Activated T-cell treated with anti-CD3 and anti-CD28 coated beads for 1 hour (primary cell): ENCODE measurements around the gene TRIM41.
A peak's percentile ranks its signal among the peaks of the same experiment; 100 is the strongest.
"Not testable (repeated sequence)": the region's sequence is repeated elsewhere in the genome, so short reads cannot be mapped to it uniquely, and the experiment has no call there.

Experiments used
- DNase-seq: peaks from one replicate; pipeline ENCODE4 v3.0.0-alpha.2; 2020; ENCODE audit warnings: low read depth

The TRIM41 gene

GRCh38 chr5:181211208-181211607 lies 11.9 kb upstream of the TRIM41 start:
- no peak for DNase-seq

- no peak for DNase-seq
Measured at GRCh38 chr5:181212080-181212479, 11.0 kb upstream of the TRIM41 start.

GRCh38 chr5:181212934-181213333 lies 10.1 kb upstream of the TRIM41 start:
- DNase-seq: no peak

GRCh38 chr5:181214249-181214648 lies 8.8 kb upstream of the TRIM41 start:
- DNase-seq: not testable (repeated sequence)

- no peak for DNase-seq
Measured at GRCh38 chr5:181215997-181216989, 6.8 kb upstream of the TRIM41 start.

GRCh38 chr5:181217111-181217802 lies 5.8 kb upstream of the TRIM41 start:
- no peak for DNase-seq

- no peak for DNase-seq
Measured at GRCh38 chr5:181217803-181218062, 5.3 kb upstream of the TRIM41 start.

- no peak for DNase-seq
Measured at GRCh38 chr5:181218795-181219124, 4.3 kb upstream of the TRIM41 start.

GRCh38 chr5:181219262-181220177 lies 3.6 kb upstream of the TRIM41 start:
- DNase-seq: no peak

GRCh38 chr5:181220178-181220515 lies 2.9 kb upstream of the TRIM41 start:
- no peak for DNase-seq

GRCh38 chr5:181221105-181221791 lies 1.8 kb upstream of the TRIM41 start:
- no peak for DNase-seq

- DNase-seq: peak; percentile 97
Measured at GRCh38 chr5:181221792-181222629, 1.1 kb upstream of the TRIM41 start.

GRCh38 chr5:181222630-181223057 lies 437 bp upstream of the TRIM41 start:
- DNase-seq: no peak

GRCh38 chr5:181223729-181224389 lies 778 bp downstream of the TRIM41 start:
- DNase-seq: no peak

GRCh38 chr5:181224390-181225229 lies 1.5 kb downstream of the TRIM41 start:
- no peak for DNase-seq

GRCh38 chr5:181229996-181230395 lies 6.9 kb downstream of the TRIM41 start:
- no peak for DNase-seq

GRCh38 chr5:181230551-181230950 lies 7.5 kb downstream of the TRIM41 start:
- DNase-seq: no peak

- no peak for DNase-seq
Measured at GRCh38 chr5:181231432-181231831, 8.4 kb downstream of the TRIM41 start.

GRCh38 chr5:181232593-181232992 lies 9.5 kb downstream of the TRIM41 start:
- DNase-seq: no peak
